Measurements from ENCODE around the gene OR10V1.
"Not testable (repeated sequence)": the region's sequence is repeated elsewhere in the genome, so short reads cannot be mapped to it uniquely, and the experiment has no call there.

The OR10V1 gene

GRCh38 chr11:59728913-59729312 lies 15.3 kb upstream of the OR10V1 start:
- H3K4me3 Mint-ChIP-seq: no peak overlapping the region
- no peak overlapping the region for H3K27ac Mint-ChIP-seq
- H3K27me3 Mint-ChIP-seq: no peaks in the 10 kb centered on the region
- H3K9me3 Mint-ChIP-seq: no peaks in the 10 kb centered on the region
- no peaks in the 10 kb centered on the region for H3K36me3 Mint-ChIP-seq
- ATAC-seq: no peak
- H3K4me1 Mint-ChIP-seq: no peaks in the 10 kb centered on the region

DNA sequence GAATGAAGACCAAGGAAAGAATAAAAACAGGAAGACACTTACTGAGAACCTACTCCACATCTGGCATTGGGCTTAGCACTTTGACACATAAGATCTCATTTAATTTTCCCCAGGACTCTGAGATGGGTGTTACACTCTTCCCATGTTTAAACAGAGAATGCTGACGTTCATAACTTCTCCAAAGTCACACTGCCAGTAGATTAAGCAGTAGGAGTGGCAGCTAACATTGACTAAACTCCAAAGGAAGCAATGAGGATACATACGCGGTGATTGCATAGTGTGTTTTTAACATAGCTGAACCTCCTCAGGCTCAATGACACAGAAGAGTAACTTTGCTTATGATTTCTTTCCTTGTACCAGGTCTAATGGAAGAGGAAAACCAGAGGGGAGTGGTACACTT lies 14.5 kb upstream of the OR10V1 start:
- Mint-ChIP-seq H3K27ac (no peak overlapping the region), H3K36me3 (no peaks in the 10 kb centered on the region), H3K9me3 (no peaks in the 10 kb centered on the region), H3K27me3 (no peaks in the 10 kb centered on the region), H3K4me3 (no peak overlapping the region), H3K4me1 (no peaks in the 10 kb centered on the region)
- ATAC-seq: no peak

GRCh38 chr11:59727426-59727825 lies 13.8 kb upstream of the OR10V1 start:
- Mint-ChIP-seq H3K9me3 (no peaks in the 10 kb centered on the region), H3K4me3 (no peak overlapping the region), H3K36me3 (no peaks in the 10 kb centered on the region), H3K27me3 (peaks cover 2% of the 10 kb centered on the region), H3K27ac (no peak overlapping the region), H3K4me1 (no peaks in the 10 kb centered on the region)
- ATAC-seq: no peak

GRCh38 chr11:59724066-59724465 lies 10.4 kb upstream of the OR10V1 start:
- Mint-ChIP-seq H3K9me3 (no peaks in the 10 kb centered on the region), H3K27me3 (peaks cover 30% of the 10 kb centered on the region), H3K4me3 (no peak overlapping the region), H3K36me3 (no peaks in the 10 kb centered on the region), H3K4me1 (no peaks in the 10 kb centered on the region), H3K27ac (no peak overlapping the region)
- no peak for ATAC-seq

GRCh38 chr11:59719556-59719955 lies 5.9 kb upstream of the OR10V1 start:
- H3K9me3 Mint-ChIP-seq: no peaks in the 10 kb centered on the region
- H3K36me3 Mint-ChIP-seq: no peaks in the 10 kb centered on the region
- H3K4me1 Mint-ChIP-seq: no peaks in the 10 kb centered on the region
- H3K27ac Mint-ChIP-seq: no peak overlapping the region
- ATAC-seq: no peak
- H3K4me3 Mint-ChIP-seq: no peak overlapping the region
- H3K27me3 Mint-ChIP-seq: peaks cover 54% of the 10 kb centered on the region

GRCh38 chr11:59716051-59716450 lies 2.4 kb upstream of the OR10V1 start:
- H3K27ac Mint-ChIP-seq: no peak overlapping the region
- H3K9me3 Mint-ChIP-seq: no peaks in the 10 kb centered on the region
- no peaks in the 10 kb centered on the region for H3K36me3 Mint-ChIP-seq
- peaks cover 43% of the 10 kb centered on the region for H3K27me3 Mint-ChIP-seq
- ATAC-seq: no peak
- no peaks in the 10 kb centered on the region for H3K4me1 Mint-ChIP-seq
- H3K4me3 Mint-ChIP-seq: no peak overlapping the region

DNA sequence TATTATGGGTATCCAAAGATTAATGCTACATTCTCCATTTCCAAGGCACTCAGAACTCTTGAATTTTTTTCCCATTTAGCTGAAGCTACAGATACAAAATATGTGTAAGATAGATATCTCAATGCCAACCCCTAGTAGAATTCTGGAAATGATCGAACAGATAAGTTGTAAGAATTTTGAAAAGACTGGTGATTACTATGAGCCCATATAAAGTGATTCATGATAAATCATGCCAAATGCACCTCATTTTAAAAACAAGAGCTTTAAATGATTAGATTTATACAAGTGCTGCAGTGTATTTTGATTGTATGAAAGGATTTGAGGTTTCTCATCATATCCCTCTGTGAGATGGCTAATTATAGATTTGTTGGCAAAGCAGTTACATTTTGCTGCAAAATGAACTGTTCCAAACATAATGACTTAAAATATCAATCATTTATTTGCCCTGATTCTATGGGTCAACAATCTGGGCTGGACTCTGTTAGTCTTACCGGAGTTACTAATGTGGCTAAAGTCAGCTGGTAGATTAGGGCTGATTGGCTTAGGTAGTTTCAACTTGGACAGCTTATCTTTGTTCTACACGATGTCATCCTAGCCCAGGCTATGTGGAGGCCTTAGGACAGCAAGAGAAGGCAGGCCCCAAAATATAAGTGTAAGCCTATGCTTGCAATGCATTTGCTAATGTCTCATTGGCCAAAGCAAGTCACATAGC lies 3.4 kb downstream of the OR10V1 start:
- Mint-ChIP-seq H3K9me3 (no peaks in the 10 kb centered on the region), H3K4me1 (no peaks in the 10 kb centered on the region), H3K27ac (no peak overlapping the region), H3K4me3 (no peak overlapping the region), H3K27me3 (peaks cover 17% of the 10 kb centered on the region), H3K36me3 (no peaks in the 10 kb centered on the region)
- no peak for ATAC-seq

DNA sequence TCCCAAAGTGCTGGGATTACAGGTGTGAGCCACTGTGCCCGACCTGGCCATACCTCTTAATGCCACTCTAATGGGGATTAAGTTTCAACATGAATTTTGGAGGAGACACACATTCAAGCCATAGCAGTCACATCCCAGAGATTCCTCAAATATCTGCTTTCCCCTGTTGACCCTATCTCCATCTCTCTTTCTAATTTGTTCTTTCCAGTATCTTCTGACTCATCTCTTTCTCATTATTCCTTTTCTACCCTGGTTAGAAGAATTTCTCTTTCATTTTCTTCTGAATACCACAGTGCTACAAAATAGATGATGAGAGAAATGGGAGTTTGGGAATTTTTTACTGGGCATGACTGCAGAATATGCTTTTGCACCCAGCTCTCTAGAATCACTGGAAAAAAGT lies 5.1 kb downstream of the OR10V1 start:
- H3K36me3 Mint-ChIP-seq: no peaks in the 10 kb centered on the region

GRCh38 chr11:59707371-59707770 lies 6.3 kb downstream of the OR10V1 start:
- H3K4me1 Mint-ChIP-seq: no peaks in the 10 kb centered on the region

More for the DNA sequence above, 5.1 kb downstream of the OR10V1 start:
- no peak for ATAC-seq
- no peak overlapping the region for H3K27ac Mint-ChIP-seq
- H3K4me3 Mint-ChIP-seq: no peak overlapping the region
- peaks cover 3% of the 10 kb centered on the region for H3K9me3 Mint-ChIP-seq
- no peaks in the 10 kb centered on the region for H3K4me1 Mint-ChIP-seq
- H3K27me3 Mint-ChIP-seq: peaks cover 33% of the 10 kb centered on the region

DNA sequence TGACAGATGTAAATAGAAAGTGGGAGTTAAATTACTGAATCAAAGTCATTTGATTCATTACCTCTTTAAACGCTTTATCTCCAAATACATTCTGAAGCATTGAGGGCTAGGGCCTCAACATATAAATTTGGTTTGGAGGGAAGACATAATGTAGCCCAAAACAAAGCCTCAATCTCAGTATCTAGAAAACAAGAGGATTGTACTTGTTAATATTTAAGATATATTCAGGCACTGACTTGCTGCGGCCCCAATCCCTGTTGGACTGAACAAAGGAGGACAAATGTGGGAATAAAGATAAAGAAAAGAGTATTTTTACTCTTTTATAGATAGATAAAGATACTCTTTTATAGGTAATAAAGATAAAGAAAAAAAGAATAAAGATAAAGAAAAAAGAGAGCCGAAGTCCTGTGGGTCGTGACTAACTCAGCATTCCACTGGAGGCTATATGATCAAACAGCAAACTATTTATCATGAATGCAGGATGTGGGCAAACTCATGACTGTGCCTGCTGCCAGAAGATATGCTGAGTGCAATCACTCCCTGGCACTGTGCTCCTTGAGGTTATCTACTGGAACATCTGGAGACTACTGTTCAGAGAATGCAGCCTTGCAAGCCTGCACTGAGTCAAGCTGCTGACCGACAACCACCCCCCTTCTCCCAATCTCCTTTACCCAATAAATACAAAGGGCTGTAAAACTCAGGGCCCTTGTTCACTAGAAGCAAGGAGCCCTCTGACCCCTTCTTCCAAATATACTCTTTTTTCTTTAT lies 6.9 kb downstream of the OR10V1 start:
- H3K4me3 Mint-ChIP-seq: no peak overlapping the region
- no peaks in the 10 kb centered on the region for H3K4me1 Mint-ChIP-seq
- ATAC-seq: no peak
- no peaks in the 10 kb centered on the region for H3K36me3 Mint-ChIP-seq
- H3K27me3 Mint-ChIP-seq: peaks cover 33% of the 10 kb centered on the region
- H3K27ac Mint-ChIP-seq: no peak overlapping the region
- peaks cover 3% of the 10 kb centered on the region for H3K9me3 Mint-ChIP-seq

More at GRCh38 chr11:59707371-59707770, 6.3 kb downstream of the OR10V1 start:
- no peaks in the 10 kb centered on the region for H3K36me3 Mint-ChIP-seq
- peaks cover 33% of the 10 kb centered on the region for H3K27me3 Mint-ChIP-seq
- peaks cover 3% of the 10 kb centered on the region for H3K9me3 Mint-ChIP-seq
- ATAC-seq: no peak
- no peak overlapping the region for H3K27ac Mint-ChIP-seq
- H3K4me3 Mint-ChIP-seq: no peak overlapping the region

DNA sequence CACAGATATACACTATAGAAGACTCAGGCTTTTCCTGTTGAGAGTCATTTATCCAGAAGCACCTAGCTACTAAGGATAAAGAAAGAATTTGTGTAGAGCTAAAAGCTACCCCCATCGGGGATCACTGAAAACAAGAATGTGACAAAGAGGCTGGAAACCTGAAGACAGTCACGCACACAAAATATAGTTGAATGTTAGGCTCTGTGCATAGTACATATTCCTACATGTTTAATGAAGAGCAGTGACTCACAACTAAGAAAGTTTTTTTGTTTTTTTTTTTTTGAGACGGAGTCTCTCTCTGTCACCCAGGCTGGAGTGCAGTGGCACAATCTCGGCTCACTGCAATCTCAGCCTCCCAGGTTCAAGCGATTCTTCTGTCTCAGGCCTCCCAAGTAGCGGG lies 8.4 kb downstream of the OR10V1 start:
- Mint-ChIP-seq H3K36me3 (no peaks in the 10 kb centered on the region), H3K27me3 (peaks cover 33% of the 10 kb centered on the region), H3K4me3 (no peak overlapping the region), H3K4me1 (no peaks in the 10 kb centered on the region), H3K27ac (no peak overlapping the region), H3K9me3 (peaks cover 3% of the 10 kb centered on the region)
- ATAC-seq: no peak

DNA sequence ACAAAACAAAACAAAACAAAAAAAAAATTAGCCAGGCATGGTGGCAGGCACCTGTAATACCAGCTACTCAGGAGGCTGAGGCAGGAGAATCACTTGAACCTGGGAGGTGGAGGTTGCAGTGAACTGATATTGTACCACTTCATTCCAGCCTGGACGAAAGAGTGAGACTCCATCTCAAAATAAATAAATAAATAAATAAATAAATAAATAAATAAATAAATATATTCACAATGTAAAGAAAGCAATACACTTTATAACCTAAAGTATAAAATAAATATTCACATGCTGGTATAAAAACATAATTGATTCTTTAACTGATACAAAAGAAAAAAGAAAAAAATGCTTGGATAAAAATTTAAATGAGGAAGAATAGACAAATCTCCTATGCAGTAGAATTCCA lies 10.1 kb downstream of the OR10V1 start:
- H3K27ac Mint-ChIP-seq, H3K36me3 Mint-ChIP-seq, H3K9me3 Mint-ChIP-seq, ATAC-seq, H3K4me1 Mint-ChIP-seq, H3K4me3 Mint-ChIP-seq: not testable (repeated sequence)
- peaks cover 33% of the 10 kb centered on the region for H3K27me3 Mint-ChIP-seq

DNA sequence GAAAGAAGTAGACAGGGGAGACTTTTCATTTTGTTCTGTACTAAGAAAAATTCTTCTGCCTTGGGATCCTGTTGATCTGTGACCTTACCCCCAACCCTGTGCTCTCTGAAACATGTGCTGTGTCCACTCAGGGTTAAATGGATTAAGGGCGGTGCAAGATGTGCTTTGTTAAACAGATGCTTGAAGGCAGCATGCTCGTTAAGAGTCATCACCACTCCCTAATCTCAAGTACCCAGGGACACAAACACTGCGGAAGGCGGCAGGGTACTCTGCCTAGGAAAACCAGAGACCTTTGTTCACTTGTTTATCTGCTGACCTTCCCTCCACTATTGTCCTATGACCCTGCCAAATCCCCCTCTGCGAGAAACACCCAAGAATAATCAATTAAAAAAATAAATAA lies 13.5 kb downstream of the OR10V1 start:
- not testable (repeated sequence) for H3K27ac Mint-ChIP-seq, H3K9me3 Mint-ChIP-seq, H3K4me3 Mint-ChIP-seq, H3K36me3 Mint-ChIP-seq, ATAC-seq, H3K4me1 Mint-ChIP-seq
- peaks cover 25% of the 10 kb centered on the region for H3K27me3 Mint-ChIP-seq

- H3K4me3 Mint-ChIP-seq: no peak overlapping the region
Measured at GRCh38 chr11:59698506-59698905, 15.1 kb downstream of the OR10V1 start.

DNA sequence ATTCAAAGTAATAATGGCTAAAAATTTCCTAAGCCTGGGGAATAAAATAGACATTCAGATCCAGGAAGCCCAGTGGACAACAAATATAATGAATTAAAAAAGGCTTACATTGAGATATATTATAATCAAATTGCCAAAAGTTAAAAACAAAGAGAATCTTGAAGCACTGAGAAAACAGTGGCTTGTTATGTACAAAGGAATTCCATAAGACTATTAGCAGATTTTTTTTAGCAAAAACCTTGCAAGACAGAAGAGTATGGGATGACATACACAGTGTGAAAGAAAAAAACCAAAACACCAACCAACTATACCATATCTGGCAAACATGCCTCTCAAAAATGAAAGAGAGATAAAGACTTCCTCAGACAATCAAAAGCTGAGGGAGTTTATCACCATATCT lies 20.7 kb downstream of the OR10V1 start:
- no peak overlapping the region for H3K4me3 Mint-ChIP-seq
- no peak overlapping the region for H3K27ac Mint-ChIP-seq
- peaks cover 10% of the 10 kb centered on the region for H3K27me3 Mint-ChIP-seq
- H3K4me1 Mint-ChIP-seq: no peaks in the 10 kb centered on the region
- ATAC-seq: no peak
- H3K9me3 Mint-ChIP-seq: peaks cover 23% of the 10 kb centered on the region
- peaks cover 7% of the 10 kb centered on the region for H3K36me3 Mint-ChIP-seq

More at GRCh38 chr11:59698506-59698905, 15.1 kb downstream of the OR10V1 start:
- Mint-ChIP-seq H3K27me3 (peaks cover 18% of the 10 kb centered on the region), H3K36me3 (peaks cover 5% of the 10 kb centered on the region), H3K27ac (no peak overlapping the region), H3K9me3 (peaks cover 8% of the 10 kb centered on the region), H3K4me1 (no peaks in the 10 kb centered on the region)
- ATAC-seq: no peak

- Mint-ChIP-seq H3K9me3 (peaks cover 21% of the 10 kb centered on the region), H3K27me3 (peaks cover 11% of the 10 kb centered on the region), H3K27ac (no peak overlapping the region), H3K4me1 (no peaks in the 10 kb centered on the region), H3K4me3 (no peak overlapping the region), H3K36me3 (peaks cover 7% of the 10 kb centered on the region)
- no peak for ATAC-seq
Measured at GRCh38 chr11:59691156-59691555, 22.5 kb downstream of the OR10V1 start.

All from stimulated activated memory B cell treated with anti-CD40 and anti-IgM and Interleukin-4, amounts not matched to agents 10 μg/mL and 1 μg/mL and 100 μg/mL, for 72 hours (primary cell).